Measurements from ENCODE around the gene TMEM181.

GRCh38 chr6:158569036-158569435, 9.1 kb downstream of the TMEM181 start:
- TF ChIP-seq POLR2A (IDR thresholded peaks at IDR 0.05) (no peak), CTCF (IDR thresholded peaks at IDR 0.05) (no peak)

All from adrenal gland (tissue), 5 donors.